Spleen (tissue), 7 donors: ENCODE results near the gene DYSF.

Experiments
- CTCF ChIP-seq, 11 experiments: fragments of 200-600 bp in 7 of 11; fragments of 450-650 bp in 4 of 11; sonication (generic) in 4 of 11; IDR thresholded peaks in 8 of 11; conservative IDR thresholded peaks in 3 of 11; 1 replicate in 7 of 11; 2 replicates in 4 of 11; pipeline versions ENCODE4 v1.4.0 to v1.8.0; 2016 to 2021; ENCODE audit warnings: antibody characterized with exemption in 11 of 11, inconsistent platforms in 4 of 11, mild to moderate bottlenecking in 1 of 11
- POLR2A ChIP-seq, 3 donors: fragments of 450-650 bp; IDR thresholded peaks; one replicate each; pipeline ENCODE4 v1.5.1; 2017; ENCODE audit warnings: antibody characterized with exemption in 3 of 3, mild to moderate bottlenecking in 1 of 3
- donor health status: DM: no; HTN: no; CAD: no; lungs with moderate emphysema.
- donor health status: DM: no; HTN: no; CAD: no.
- donor health status: DM: no; HTN: no; CAD: no.

GRCh38 chr2:71417300-71418202 is 35.8 kb upstream of the DYSF start:
- TF ChIP-seq POLR2A (IDR thresholded peaks at IDR 0.05) (no peak), CTCF (IDR thresholded peaks at IDR 0.05 in 8 of 11, conservative IDR thresholded peaks at IDR 0.05 in 3 of 11) (no peak)
